Stomach (tissue), 9 donors: ENCODE measurements around the gene NIM1K. TPM values are rescaled to one million over a fixed set of nuclear protein-coding genes. Genes with fewer than 3 reads are reported as not detected.

Source experiments
- DNase-seq, 2 donors: peaks; one replicate each; pipeline versions ENCODE4 v3.0.0 to v3.0.0-alpha.2; 2013 to 2019
- H3K27ac ChIP-seq, 5 donors: fragments of 200-600 bp in 4 of 5; sonication (generic) in 4 of 5; one replicate each; pipeline ENCODE4 v1.5.1; 2013 to 2019; ENCODE audit warnings: mild to moderate bottlenecking in 1 of 5, moderate library complexity in 1 of 5
- H3K27me3 ChIP-seq, 3 donors: fragments of 200-600 bp; sonication (generic); one replicate each; pipeline ENCODE4 v1.5.1; 2017 to 2019; ENCODE audit warnings: mixed run types in 1 of 3
- H3K36me3 ChIP-seq, 4 donors: fragments of 200-600 bp; sonication (generic); 1 replicate in 3 of 4; 2 replicates in 1 of 4; pipeline ENCODE4 v1.5.1; 2016 to 2019
- H3K4me1 ChIP-seq, 4 donors: fragments of 200-600 bp; sonication (generic); one replicate each; pipeline ENCODE4 v1.5.1; 2016 to 2019
- H3K4me3 ChIP-seq, 4 donors: fragments of 200-600 bp; sonication (generic) in 3 of 4; one replicate each; pipeline ENCODE4 v1.5.1; 2016 to 2019; ENCODE audit warnings: mild to moderate bottlenecking in 1 of 4
- H3K9me3 ChIP-seq, 4 donors: fragments of 200-600 bp; sonication (generic); one replicate each; pipeline ENCODE4 v1.5.1; 2016 to 2019
- EP300 ChIP-seq: sonication (generic); formaldehyde crosslinking; IDR thresholded peaks from one replicate; pipeline ENCODE4 v1.6.1; 2017; ENCODE audit warnings: antibody characterized with exemption
- POLR2A ChIP-seq, 4 donors: fragments of 450-650 bp; IDR thresholded peaks; one replicate each; pipeline ENCODE4 v1.6.1; 2016; ENCODE audit warnings: antibody characterized with exemption in 4 of 4, control low read depth in 2 of 4, mild to moderate bottlenecking in 1 of 4, moderate library complexity in 1 of 4
- POLR2AphosphoS5 ChIP-seq, 3 donors: sonication (generic); formaldehyde crosslinking; IDR thresholded peaks; one replicate each; pipeline ENCODE4 v1.6.1; 2016; ENCODE audit warnings: antibody characterized with exemption in 3 of 3
- WGBS, 5 donors: extraction: QIAGEN DNeasy Blood & Tissue Kit in 3 of 5; methylation state at CpG; one replicate each; pipeline versions ENCODE4 v1.1.5 to v1.1.7; 2013 to 2018; 5-methylcytosine and 5-hydroxymethylcytosine counted together
- intact Hi-C: fragments of 100-400 bp; cut with DNase I; formaldehyde crosslinking; loops from one replicate; pipeline ENCODE4 v1.15.1; 2023; ENCODE audit warnings: low total_unique reads
- polyA plus RNA-seq, 3 donors: library from polyadenylated mRNA; stranded (reverse); fragments of 200-250 nt; gene quantifications; one replicate each; pipeline ENCODE4 v1.2.3, GENCODE V29; 2013
- total RNA-seq, 5 donors: library from RNA; depleted of rRNA; stranded (reverse); fragments of >200 nt; gene quantifications; one replicate each; pipeline versions ENCODE4 v1.1.0 to v1.2.3, GENCODE V29; 2014 to 2016
- TF ChIP-seq, protein P1 (sequence below), 7 experiments: fragments of 450-650 bp in 4 of 7; fragments of 200-600 bp in 3 of 7; sonication (generic) in 3 of 7; IDR thresholded peaks; one replicate each; pipeline ENCODE4 v1.5.1; 2016 to 2019; ENCODE audit warnings: antibody characterized with exemption in 7 of 7, control low read depth in 2 of 7, mild to moderate bottlenecking in 1 of 7
- donor health status: healthy with polysubstance abuse.
- donor health status: Bipolar disorder and iron deficiency.
- donor health status: healthy.

NIM1K gene
- total and polyA plus RNA-seq, 8 donors, result 0.43 to 3.5 (median 0.74) TPM; not detected in 2

- Histone ChIP-seq H3K27me3 (no peaks in the 10 kb centered on the region), H3K4me3 (no peak overlapping the region), H3K27ac (no peak overlapping the region), H3K36me3 (no peaks in the 10 kb centered on the region), H3K9me3 (no peaks in the 10 kb centered on the region), H3K4me1 (peaks cover 0 to 8% (median 7%) of the 10 kb centered on the region in 4 donors)
- 24 to 37% (median 25%) methylated on average over 7 of the region's 7 CpGs for WGBS, 5 donors
- TF ChIP-seq, protein P1, sequence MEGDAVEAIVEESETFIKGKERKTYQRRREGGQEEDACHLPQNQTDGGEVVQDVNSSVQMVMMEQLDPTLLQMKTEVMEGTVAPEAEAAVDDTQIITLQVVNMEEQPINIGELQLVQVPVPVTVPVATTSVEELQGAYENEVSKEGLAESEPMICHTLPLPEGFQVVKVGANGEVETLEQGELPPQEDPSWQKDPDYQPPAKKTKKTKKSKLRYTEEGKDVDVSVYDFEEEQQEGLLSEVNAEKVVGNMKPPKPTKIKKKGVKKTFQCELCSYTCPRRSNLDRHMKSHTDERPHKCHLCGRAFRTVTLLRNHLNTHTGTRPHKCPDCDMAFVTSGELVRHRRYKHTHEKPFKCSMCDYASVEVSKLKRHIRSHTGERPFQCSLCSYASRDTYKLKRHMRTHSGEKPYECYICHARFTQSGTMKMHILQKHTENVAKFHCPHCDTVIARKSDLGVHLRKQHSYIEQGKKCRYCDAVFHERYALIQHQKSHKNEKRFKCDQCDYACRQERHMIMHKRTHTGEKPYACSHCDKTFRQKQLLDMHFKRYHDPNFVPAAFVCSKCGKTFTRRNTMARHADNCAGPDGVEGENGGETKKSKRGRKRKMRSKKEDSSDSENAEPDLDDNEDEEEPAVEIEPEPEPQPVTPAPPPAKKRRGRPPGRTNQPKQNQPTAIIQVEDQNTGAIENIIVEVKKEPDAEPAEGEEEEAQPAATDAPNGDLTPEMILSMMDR (IDR thresholded peaks at IDR 0.05), result no peak
- TF ChIP-seq EP300, result no peak
- no peak for TF ChIP-seq POLR2A (IDR thresholded peaks at IDR 0.05)
- TF ChIP-seq POLR2AphosphoS5 (IDR thresholded peaks at IDR 0.05), result no peak
- peak; percentile 33 to 52 for DNase-seq
- intact Hi-C loops, result no loop called here
Observed at GRCh38 chr5:43274435-43275114, 82.5 kb downstream of the NIM1K start.

- Histone ChIP-seq H3K36me3 (peaks cover 0 to 5% (median 2%) of the 10 kb centered on the region in 4 donors), H3K4me1 (peaks cover 0 to 8% (median 7%) of the 10 kb centered on the region in 4 donors), H3K4me3 (no peak overlapping the region), H3K9me3 (no peaks in the 10 kb centered on the region), H3K27ac (no peak overlapping the region), H3K27me3 (no peaks in the 10 kb centered on the region)
- DNase-seq, result no peak
- intact Hi-C loops, result no loop called here
- TF ChIP-seq, protein P1 (IDR thresholded peaks at IDR 0.05), result no peak
- no peak for TF ChIP-seq POLR2AphosphoS5 (IDR thresholded peaks at IDR 0.05)
- TF ChIP-seq POLR2A (IDR thresholded peaks at IDR 0.05), result no peak
- no peak for TF ChIP-seq EP300
- 80 to 92% (median 86%) methylated on average over 4 of the region's 4 CpGs for WGBS, 5 donors
Observed at GRCh38 chr5:43275391-43275790, 83.4 kb downstream of the NIM1K start.

GRCh38 chr5:43279548-43280274 is 87.7 kb downstream of the NIM1K start:
- DNase-seq, result no peak
- Histone ChIP-seq H3K4me3 (no peak overlapping the region), H3K27me3 (no peaks in the 10 kb centered on the region), H3K4me1 (peaks cover 0 to 1% (median under 1%) of the 10 kb centered on the region in 4 donors), H3K9me3 (no peaks in the 10 kb centered on the region), H3K36me3 (peaks cover 0 to 6% (median 2%) of the 10 kb centered on the region in 4 donors), H3K27ac (no peak overlapping the region)
- no peak for TF ChIP-seq POLR2A (IDR thresholded peaks at IDR 0.05)
- TF ChIP-seq POLR2AphosphoS5 (IDR thresholded peaks at IDR 0.05), result no peak
- no peak for TF ChIP-seq EP300
- TF ChIP-seq, protein P1 (IDR thresholded peaks at IDR 0.05), result no peak
- 92 to 94% (median 93%) methylated on average over 12 of the region's 12 CpGs for WGBS, 5 donors
- intact Hi-C loops, result no loop called here

- WGBS, 5 donors, result 62 to 78% (median 67%) methylated on average over 7 of the region's 7 CpGs
- DNase-seq, result no peak
Observed at GRCh38 chr5:43281840-43282658, 90.0 kb downstream of the NIM1K start.

More at GRCh38 chr5:43281840-43282658, 90.0 kb downstream of the NIM1K start:
- Histone ChIP-seq H3K27me3 (no peaks in the 10 kb centered on the region), H3K9me3 (no peaks in the 10 kb centered on the region), H3K27ac (no peak overlapping the region), H3K36me3 (peaks cover 0 to 16% (median 12%) of the 10 kb centered on the region in 4 donors), H3K4me1 (no peaks in the 10 kb centered on the region), H3K4me3 (no peak overlapping the region)
- TF ChIP-seq EP300 (no peak), POLR2AphosphoS5 (IDR thresholded peaks at IDR 0.05) (no peak)
- intact Hi-C loops, result no loop called here
